Measurements from ENCODE around the gene CAPN5.

- TF ChIP-seq NFYB (CRISPR knock-in tag; IDR thresholded peaks at IDR 0.05): no peak
- no peak for TF ChIP-seq ZNF10 (CRISPR knock-in tag; IDR thresholded peaks at IDR 0.05; ENCODE audit: borderline replicate concordance, low read depth)
- no peak for TF ChIP-seq POLR2AphosphoS5 (IDR thresholded peaks at IDR 0.05; ENCODE audit: low read depth, low read length)
- TF ChIP-seq TCF7L2 (IDR thresholded peaks at IDR 0.05; ENCODE audit: low read depth, low read length): no peak
Observed at GRCh38 chr11:77037057-77037456, 29.7 kb upstream of the CAPN5 start.

Measured in HepG2 (cell line).